ENCODE results near the gene KNDC1.

Gene KNDC1

DNA sequence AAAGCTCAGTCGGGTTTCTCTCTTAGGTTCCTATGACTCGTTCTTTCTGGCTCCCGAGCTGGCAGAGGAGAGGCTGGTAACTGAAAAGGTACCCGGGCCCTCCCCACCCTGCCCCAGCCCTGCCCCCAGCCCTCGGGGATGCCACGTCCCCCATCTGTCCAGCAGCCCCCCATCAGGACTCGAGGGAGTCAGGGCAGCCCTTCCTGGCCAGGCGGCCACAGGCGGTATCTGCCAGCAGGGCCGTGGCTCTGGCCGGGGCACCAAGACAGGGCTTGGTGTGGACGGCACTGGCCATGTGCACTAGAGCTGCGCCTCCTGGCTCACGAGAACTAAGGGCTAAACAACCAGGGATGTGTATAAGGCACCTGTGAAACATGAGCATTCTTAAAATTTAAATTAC lies 29.7 kb downstream of the KNDC1 start:
- DNase-seq (ENCODE audit: insufficient read length, low spot score), result no peak
- FAIRE-seq, result no peak

DNA sequence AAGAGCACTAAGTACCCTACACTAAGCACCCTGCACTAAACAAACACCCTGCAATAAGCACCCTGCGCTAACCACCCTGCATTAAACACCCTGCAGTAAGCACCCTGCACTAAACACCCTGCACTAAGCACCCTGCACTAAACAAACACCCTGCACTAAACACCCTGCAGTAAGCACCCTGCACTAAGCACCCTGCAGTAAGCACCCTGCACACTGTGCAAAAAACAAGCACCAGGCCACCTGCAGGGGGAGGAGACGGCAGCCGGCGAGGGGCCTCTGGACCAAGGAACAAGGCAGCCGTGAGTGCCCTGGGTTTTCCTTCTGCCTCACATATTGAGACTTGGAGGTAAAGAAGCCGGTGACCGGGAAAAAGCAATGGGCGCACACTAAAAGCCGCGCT lies 30.2 kb downstream of the KNDC1 start:
- no peak for FAIRE-seq
- no peak for DNase-seq (ENCODE audit: insufficient read length, low spot score)

DNA sequence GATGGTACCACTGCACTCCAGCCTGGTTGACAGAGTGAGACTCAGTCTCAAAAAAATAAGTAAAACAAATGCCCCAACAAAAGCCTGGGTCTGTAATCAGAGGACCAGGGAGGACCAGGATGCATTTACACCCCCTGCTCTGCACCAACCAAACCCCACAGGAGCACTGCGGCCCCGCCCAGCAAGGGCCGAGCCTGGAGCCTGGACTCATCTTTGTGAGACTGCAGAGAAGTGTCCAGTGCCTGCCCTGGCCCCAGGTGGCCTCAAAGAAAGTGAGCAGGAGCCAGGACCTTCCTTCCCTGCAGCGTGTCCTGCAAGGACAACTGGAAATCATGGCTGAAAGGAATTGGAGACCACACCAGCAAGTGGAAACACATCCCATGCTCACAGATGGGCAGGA lies 31.6 kb downstream of the KNDC1 start:
- FAIRE-seq, result no peak

DNA sequence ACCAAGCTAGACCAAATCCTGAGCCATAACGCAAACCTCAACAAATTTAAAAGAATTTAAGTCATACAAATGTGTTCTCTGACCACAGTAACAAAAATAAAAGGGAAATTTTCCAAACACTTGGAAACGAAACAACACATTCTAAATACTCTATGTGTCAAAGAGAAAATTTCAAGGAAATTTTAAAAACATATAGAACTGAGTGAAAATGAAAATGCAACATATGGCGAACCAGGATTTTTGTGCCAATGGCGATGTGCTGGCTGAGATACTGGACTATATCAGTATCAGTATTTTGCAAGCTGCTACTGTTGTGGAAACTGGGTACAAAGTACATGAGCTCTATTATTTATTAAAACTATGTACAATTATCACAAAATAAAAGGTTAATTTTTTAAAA lies 34.1 kb downstream of the KNDC1 start:
- DNase-seq (ENCODE audit: insufficient read length, low spot score) (no peak), FAIRE-seq (no peak)

More for the DNA sequence above, 31.6 kb downstream of the KNDC1 start:
- DNase-seq (ENCODE audit: insufficient read length, low spot score), result no peak

DNA sequence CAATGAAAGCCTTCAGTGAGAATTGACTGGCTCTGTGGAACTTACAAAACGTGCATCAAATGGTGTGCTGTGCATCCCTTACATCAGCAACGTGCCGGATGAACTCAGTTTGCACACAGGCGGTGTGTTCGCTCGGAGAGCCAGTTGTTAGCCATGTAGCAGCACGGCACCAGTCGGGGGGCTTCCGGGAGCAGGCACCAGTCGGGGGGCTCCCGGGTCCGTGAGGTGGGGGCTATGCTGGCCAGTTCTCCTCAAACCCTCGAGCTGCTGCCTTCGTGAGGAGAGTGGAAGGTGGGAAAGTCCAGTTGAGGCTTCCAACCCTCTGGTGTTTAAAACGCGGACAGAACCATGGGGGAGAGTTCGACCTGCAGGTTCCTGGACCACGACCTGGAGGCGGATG lies 35.1 kb downstream of the KNDC1 start:
- FAIRE-seq, result no peak

DNA sequence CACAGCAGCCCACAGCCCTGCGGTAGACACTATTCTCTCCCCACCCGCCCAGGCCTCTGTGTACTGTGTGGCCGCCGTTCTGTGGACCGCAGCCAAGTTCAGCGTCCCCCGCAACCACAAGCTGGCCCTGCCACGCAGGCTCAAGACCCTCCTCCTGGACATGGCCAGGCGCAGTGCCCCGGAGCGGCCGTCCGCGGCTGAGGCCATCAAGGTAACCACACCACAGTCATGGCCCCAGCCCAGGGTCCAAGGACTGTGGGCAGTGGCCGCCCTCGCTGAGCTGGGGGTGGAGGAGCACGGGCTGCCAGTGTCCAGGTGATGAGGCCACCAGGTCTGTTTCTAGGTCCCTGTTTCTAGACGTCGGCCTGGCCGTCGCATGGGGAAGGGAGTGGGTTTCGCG lies 35.6 kb downstream of the KNDC1 start:
- FAIRE-seq (no peak), DNase-seq (ENCODE audit: insufficient read length, low spot score) (no peak)

More for the DNA sequence above, 35.1 kb downstream of the KNDC1 start:
- no peak for DNase-seq (ENCODE audit: insufficient read length, low spot score)

DNA sequence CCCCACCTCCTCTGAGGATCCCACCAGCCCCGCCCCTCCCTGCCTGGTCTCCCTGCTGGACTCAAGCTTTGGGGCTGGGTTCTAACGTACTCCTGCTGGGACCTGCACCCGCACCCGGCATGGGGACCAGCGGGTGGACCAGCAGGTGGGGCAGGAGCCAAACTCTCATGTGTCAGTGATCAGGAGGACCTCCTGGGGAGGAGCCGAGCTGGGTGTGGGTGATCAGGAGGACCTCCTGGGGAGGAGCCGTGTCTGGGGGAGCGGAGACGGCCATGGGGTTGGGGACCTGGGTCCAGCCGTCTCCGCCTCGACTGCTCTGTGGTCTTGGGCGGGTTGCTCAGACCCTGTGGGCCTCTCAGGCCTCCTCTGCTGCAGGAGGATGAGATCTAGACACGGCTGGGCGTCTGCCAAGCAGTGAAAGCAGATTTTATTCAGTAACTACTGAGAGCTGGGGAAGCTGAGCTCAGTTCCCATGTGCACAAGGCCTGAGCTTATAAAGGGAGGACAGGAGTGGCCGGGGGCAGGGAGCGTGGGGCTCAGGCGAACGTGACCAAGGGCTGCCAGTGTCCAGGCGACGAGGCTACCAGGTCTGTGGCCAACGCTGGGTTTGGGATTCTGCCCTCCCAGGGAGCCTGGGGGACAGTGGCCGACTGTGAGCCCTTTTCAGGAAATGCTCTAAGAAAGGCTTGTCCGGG lies 36.3 kb downstream of the KNDC1 start:
- no peak for FAIRE-seq
- DNase-seq (ENCODE audit: insufficient read length, low spot score), result no peak

DNA sequence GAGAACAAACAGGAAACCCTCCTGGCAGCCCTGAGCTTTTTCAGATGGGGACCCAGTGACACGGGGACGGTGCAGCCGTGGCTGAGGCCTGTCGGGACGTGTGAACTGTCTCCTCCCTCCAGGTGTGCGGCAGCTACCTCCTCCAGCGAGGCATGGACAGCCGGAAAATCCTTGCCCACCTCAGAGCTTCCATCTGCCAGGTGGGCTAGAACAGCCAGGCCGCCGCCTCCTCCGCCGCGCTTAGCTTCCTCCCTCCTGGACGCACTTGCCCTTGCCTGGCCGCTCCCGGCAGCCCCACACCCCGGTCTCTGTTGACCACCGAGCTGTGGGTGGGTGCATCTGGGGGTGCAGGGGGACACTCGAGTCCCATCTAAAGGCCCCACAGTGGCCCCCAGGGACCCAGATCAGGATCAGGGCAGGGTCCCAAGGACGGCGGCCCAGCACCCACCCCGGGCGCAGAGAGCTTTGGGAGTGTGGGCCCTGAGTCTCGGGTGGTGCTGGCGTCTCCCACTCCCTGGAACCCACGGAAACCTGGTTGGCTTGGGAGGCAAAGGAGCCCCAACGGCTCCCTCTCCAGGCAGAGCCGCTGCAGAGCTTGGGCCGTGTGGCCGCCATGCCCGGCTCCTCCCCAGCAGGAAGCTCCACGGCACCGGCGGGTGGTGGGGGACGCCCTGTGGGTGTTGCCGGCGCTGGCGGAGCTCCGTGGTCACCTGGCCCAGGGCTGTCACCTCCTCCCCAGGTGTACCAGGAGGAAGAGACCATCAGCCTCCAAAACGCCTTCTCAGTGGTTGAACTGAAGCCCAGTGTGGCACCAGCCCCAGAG lies 37.1 kb downstream of the KNDC1 start:
- no peak for FAIRE-seq
- DNase-seq (ENCODE audit: insufficient read length, low spot score), result no peak

DNA sequence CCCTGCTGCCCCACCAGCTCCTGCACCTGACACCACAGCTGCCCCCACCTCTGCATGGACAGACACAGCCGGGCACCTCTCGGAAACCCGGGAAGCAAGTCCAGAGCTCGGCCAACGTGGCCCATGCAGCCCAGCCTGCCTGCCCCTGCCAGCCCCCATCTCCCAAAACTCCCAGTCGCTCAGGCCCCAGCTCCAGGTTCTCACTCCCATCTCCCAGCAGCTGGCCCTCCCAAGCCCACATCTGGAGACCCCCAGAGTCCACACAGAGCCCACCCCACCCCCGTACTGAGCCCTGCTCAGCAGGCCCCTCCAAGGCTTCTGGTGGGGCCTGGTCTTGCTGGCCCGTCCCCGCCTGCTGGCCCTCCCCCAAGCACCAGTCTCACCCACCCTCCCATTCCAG lies 37.8 kb downstream of the KNDC1 start:
- DNase-seq (ENCODE audit: insufficient read length, low spot score) (no peak), FAIRE-seq (no peak)

DNA sequence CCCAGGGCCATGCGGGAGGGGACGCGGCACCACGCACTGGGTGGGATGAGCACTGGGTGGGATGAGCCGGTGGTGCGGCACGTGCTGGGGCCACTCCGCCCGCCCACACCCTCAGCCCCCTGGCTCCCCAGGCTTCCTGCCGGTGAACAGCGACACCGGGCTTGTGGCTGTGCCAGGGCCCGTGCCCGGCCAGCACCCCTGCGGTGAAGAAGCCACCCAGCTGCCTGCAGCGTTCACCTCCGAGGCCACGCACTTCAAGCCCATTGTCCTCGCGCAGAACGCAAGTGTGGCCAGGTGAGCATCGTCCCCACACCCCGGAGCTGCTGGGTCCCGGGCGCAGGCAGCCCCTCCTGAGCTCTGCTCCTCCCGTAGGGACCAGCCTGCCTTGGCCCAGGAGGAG lies 38.2 kb downstream of the KNDC1 start:
- no peak for FAIRE-seq
- no peak for DNase-seq (ENCODE audit: insufficient read length, low spot score)

DNA sequence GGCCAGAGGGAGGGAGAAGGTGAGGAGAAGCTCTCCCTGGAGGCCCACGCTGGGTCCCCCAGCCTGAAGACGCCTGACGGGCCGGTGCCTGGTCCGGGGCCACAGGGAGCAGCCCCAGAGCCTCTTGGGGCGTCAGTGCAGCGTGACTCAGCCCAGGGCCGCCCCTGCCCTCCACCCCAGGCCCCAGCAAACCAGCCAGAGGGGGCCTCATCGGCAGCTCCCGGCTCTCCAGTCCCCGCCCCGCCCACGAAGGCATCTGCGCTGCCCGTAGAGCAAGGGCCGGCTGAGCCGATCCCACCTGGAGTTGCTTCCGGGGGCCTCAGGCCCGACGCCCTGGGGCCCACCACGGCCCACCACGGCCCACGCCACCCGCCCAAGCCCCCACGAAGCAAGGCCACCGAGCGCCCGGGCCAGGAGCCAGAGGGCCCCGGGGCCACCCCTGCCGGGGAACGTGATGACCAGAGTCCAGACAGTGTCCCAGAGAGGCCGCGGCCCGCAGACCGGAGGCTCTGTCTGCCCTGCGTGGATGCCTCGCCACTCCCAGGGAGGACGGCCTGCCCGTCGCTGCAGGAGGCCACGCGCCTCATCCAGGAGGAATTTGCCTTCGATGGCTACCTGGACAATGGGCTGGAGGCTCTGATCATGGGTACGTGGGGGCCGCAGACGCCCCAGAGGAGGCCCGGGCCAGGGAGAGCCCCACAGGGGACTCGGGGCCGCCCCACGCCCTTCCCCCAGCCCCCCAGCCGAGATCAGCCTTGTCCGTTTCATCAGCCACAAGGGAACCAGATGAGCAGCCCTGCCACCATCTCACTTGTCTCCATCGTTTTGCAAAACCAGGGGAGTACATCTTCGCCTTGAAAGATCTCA lies 38.8 kb downstream of the KNDC1 start:
- FAIRE-seq (no peak), DNase-seq (ENCODE audit: insufficient read length, low spot score) (no peak)

DNA sequence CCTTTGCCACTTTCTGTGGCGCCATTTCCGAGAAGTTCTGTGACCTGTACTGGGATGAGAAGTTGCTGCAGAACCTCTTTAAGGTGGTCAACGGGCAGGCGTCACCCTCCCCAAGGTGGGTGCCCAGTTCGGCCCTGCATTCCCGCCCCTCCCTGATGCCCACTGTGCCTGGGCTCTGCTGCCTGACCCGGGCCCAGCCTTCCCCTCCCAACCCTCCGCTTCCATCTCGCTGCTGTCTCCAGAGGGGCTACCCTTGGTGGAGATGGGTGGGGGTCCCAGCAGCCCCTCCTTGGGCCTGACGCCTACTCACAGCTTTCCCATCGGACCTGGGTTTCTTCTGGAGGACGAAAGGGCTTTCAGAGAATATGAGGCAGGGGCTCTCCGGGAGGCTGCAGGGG lies 39.5 kb downstream of the KNDC1 start:
- DNase-seq (ENCODE audit: insufficient read length, low spot score) (no peak), FAIRE-seq (no peak)

DNA sequence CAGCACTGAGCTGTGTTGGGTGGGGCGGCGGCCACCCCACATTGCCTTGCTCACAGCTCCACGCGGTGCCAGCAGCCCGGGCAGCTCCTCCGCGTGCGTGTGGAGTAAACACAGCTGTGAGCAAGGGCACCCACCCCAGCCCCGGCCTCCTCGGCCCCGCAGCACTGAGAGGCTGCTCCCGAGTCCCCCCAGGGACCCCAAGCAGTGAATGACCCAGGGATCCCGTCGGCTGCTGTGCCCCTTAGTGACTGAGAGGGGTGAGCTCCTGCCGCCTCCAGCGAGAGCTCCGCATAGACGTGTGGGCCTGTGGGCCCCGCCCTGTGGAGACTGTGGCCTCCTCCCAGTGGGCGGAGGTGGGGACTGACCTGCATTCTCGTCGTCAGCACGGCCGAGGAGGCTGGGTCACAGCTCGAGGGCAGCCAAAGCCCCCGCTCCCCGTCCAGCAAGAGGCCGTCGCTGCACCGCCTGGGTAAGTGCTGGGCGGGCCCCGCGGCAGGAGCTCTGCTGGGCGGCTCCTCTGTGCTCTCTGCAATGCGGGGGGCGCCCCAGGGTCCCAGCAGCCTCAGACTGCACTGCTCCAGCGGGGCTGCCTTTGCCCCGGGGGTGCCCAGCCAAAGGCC lies 40.1 kb downstream of the KNDC1 start:
- FAIRE-seq (no peak), DNase-seq (ENCODE audit: insufficient read length, low spot score) (no peak)

DNA sequence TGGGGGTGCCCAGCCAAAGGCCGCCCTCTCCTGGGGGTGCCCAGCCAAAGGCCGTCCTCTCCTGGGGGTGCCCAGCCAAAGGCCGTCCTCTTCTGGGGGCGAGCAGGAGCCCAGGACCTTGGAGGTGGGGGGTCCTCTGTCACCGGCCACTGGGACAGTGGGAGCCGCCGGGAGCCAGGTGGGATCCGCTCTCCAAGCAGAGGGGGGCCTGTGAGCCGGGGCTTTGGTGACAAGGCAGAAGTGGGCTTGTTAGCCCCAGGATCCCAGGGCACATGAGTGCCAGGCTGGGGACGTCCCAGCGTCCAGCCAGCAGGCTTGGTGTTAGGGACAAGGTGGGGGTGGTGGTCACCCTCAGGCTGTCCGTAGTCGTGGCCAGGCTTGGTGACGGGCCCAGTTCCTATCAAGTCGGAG lies 40.6 kb downstream of the KNDC1 start:
- DNase-seq (ENCODE audit: insufficient read length, low spot score), result no peak
- no peak for FAIRE-seq

DNA sequence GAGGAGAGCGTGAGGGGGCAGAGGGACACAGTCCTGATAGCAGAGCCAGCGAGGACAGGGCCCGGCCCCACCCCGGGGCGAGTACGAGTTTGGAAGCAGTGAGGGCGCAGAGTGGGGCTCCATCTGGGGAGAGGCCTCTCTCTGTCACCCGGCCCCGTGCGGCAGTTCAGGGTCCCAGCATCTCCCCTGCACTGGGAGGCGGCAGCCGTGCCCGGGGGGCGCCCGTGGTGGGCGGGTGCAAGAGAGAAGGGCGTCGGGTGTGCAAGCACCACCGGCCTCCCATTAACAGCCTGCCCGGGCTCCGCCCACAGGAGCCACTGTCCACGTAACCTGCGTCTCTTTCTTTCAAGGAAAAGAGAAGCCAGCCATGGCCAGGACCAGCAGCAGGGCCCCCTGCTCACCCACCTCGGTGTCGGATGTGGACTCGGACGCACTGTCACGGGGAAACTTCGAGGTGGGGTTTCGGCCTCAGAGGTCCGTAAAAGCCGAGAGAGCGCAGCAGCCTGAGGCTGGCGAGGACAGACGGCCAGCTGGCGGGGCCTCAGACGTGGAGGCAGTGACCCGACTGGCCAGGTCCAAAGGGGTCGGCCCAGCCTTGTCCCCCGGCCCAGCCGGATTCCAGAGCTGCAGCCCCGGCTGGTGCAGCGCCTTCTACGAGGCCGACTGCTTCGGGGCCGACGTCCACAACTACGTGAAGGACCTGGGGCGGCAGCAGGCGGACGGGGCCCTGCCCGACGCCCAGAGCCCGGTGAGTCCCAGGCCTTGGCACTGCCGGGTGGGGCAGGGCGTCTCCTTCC lies 41.3 kb downstream of the KNDC1 start:
- no peak for FAIRE-seq

DNA sequence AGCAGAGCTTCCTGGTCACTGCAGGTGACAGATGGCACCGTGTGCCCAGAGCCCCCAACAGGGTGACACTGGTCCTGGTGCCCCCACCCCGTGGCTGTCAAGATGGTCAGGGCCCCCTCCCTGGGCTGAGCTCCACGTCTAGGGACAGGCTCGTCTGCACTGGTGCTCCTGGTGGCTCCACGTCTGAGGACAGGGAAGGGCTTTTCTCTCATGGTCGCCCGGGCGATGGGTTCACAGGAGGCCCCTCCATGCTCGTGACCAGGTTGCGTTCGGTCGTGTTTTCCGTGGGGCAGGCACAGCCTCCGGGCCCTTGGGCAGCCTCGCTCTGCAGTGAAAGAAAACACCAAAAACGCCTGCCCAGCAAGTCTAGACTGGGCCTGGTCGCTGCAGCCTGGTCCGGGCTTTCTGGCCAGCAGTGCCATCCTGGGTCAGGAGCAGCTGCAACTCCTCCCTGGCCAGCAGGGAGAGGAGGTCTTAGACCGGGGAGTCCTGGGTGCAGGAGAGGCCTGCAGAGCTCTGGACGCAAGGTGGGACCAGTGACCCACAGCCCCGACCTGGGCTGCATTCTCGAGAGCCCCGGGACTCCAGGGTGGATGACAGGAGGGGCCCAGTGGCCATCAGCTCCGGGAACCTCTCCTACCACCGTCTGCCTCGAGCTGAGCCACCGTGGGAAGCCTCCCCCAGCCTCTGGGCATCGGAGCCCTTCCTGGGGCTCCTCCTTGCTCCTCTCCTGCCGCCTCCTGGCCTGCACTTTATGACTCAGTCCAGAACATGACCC lies 42.1 kb downstream of the KNDC1 start:
- no peak for FAIRE-seq

More for the DNA sequence above, 41.3 kb downstream of the KNDC1 start:
- no peak for DNase-seq (ENCODE audit: insufficient read length, low spot score)

DNA sequence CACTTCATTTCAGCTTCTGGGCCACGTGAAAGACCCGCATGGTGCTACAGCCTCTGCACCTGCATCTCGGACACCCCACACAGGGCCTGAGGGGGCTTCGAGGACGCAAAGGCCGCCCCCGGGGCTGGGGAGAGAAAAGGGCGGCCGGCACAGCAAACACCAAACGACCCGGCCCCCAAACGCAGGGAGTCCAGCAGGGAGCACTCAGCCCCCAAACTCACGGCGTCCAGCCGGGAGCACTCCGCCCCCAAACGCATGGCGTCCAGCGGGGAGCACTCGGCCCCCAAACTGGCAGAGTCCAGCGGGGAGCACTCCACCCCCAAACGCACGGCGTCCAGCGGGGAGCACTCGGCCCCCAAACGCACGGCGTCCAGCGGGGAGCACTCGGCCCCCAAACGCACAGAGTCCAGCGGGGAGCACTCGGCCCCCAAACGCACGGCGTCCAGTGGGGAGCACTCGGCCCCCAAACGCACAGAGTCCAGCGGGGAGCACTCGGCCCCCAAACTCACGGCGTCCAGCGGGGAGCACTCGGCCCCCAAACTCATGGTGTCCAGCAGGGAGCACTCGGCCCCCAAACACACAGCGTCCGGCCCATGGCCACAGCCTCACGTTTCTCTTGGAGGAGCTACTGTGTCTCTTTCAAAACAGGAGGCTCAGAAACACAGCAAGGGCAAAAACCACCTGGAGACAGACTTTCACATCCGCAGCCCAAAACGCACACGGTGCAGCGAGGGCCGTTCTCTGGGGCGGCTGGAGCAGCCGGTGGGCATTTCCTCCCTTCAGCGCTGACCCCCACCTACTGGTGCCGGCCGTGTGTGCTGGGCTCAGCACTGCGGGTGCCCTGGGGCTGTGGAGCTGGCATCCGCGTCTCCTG lies 43.0 kb downstream of the KNDC1 start:
- no peak for FAIRE-seq
- DNase-seq (ENCODE audit: insufficient read length, low spot score), result no peak

More for the DNA sequence above, 42.1 kb downstream of the KNDC1 start:
- DNase-seq (ENCODE audit: insufficient read length, low spot score), result no peak

DNA sequence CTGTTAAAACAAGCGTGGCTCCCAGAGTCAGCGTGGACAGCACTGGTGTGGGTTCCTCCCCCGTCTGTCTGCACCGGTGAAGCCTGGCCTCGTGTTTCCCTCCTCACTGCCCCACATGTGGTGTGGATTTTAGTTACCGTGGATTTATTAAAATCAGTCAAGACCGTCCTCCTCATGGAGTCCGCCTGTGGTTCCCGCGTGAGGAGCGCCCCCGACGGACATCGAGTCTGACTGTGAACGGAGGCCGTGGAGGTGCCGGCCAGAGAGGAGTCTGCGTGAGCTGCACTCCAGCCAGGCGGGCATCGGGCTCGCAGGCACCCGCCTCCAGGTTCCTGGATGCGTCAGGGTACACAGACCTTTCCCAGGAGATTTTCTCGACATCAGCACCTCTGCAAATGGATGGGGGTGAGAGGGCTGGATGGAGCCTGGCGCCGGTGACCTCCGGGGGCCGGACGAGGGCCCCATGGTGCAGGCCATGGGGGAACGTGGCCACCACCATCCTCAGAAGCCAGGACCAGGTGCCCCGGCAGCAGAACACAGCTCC lies 43.7 kb downstream of the KNDC1 start:
- DNase-seq (ENCODE audit: insufficient read length, low spot score) (no peak), FAIRE-seq (no peak)

All from HTR-8/SVneo (cell line).